Motor neuron (in vitro differentiated cells): ENCODE results near the gene PRSS21. TPM values are rescaled to one million over a fixed set of nuclear protein-coding genes. Genes with fewer than 3 reads are reported as not detected.

Source experiments
- ATAC-seq, 8 experiments: fragments of 200-7000 bp; cut with Tn5 transposase; replicated peaks in 6 of 8; 2 replicates each; pipeline ENCODE4 v1.8.0; 2021; ENCODE audit warnings: mild to moderate bottlenecking in 8 of 8, moderate library complexity in 8 of 8
- H3K27ac ChIP-seq, 2 donors: fragments of 250-450 bp; sonication (Bioruptor Pico); 2 replicates each; pipeline ENCODE4 v1.9.0; 2021; ENCODE audit warnings: antibody characterized with exemption in 2 of 2, mild to moderate bottlenecking in 2 of 2, moderate library complexity in 1 of 2
- H3K4me1 ChIP-seq, 2 donors: fragments of 250-450 bp; sonication (Bioruptor Pico); replicated peaks in 1 of 2; 2 replicates each; pipeline ENCODE4 v1.6.1; 2021; ENCODE audit warnings: antibody characterized with exemption in 2 of 2, mild to moderate bottlenecking in 2 of 2, moderate library complexity in 1 of 2
- H3K4me3 ChIP-seq, 5 donors: fragments of 250-450 bp; sonication (Bioruptor Pico); 2 replicates each; pipeline ENCODE4 v1.9.0; 2021; ENCODE audit warnings: antibody characterized with exemption in 5 of 5, mild to moderate bottlenecking in 5 of 5, moderate library complexity in 4 of 5
- WGBS, 10 experiments: fragments of 450-650 bp; shearing (Covaris generic); methylation state at CpG; one replicate each; pipeline ENCODE4 v1.0.0; 2022; 5-methylcytosine and 5-hydroxymethylcytosine counted together
- in situ Hi-C, 9 experiments: fragments of 400-800 bp; cut with MboI; loops; one replicate each; pipeline ENCODE4 v1.15.0; 2021; ENCODE audit warnings: low sequenced_read_pairs in 9 of 9, low pct_unique_long_range_greater_than_20kb in 2 of 9; ENCODE audit not compliant: unreplicated experiment in 9 of 9
- total RNA-seq, 8 experiments: library from RNA; unstranded; fragments of 300-600 nt; gene quantifications; 2 replicates each; pipeline versions ENCODE4 v1.2.3 to v1.2.4, GENCODE V29; 2022

PRSS21 gene, protein sequence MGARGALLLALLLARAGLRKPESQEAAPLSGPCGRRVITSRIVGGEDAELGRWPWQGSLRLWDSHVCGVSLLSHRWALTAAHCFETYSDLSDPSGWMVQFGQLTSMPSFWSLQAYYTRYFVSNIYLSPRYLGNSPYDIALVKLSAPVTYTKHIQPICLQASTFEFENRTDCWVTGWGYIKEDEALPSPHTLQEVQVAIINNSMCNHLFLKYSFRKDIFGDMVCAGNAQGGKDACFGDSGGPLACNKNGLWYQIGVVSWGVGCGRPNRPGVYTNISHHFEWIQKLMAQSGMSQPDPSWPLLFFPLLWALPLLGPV
- total RNA-seq, result 1 to 10 TPM in 2 of 8 experiments, not detected in 6; 1.5 to 1.8 TPM

DNA sequence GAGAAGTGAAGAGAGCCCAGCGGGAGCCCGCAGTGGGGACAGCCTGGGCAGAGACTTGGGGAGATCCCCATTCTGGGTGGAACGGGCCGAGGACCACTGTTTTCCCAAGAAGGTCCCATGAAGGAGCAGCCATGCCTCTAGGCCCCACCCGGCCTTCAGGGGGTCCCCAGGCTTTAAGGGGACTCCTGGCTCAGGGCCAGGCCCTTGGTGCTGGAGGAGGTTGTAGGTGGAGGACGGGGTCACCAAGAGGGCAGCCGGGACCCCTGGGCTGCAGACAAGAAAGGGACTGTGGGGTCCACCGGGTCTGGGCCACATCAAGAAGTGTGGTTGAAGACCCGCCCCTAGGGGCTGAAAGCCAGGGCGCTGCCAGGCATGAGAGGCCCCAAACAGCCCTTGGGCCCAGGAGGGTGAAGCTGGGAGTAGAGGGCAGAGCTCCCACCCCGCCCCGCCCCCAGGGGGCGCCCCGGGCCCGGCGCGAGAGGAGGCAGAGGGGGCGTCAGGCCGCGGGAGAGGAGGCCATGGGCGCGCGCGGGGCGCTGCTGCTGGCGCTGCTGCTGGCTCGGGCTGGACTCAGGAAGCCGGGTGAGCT, at the start of gene PRSS21:
TSS of gene PRSS21 (plus strand) at position 487 of the 589 bp plus-strand sequence. CDS start at position 519, 32 bp downstream.
- Histone ChIP-seq H3K27ac (no peak within 1 kb of the TSS), H3K4me1 (no peaks in the 10 kb centered on the region), H3K4me3 (no peak within 1 kb of the TSS)
- peak in 2 of 8 experiments; percentile 4 to 30 for ATAC-seq
- WGBS, 10 experiments, result 96 to 100% methylated on average over 1 to 5 of the region's 28 CpGs; no CpG with 5 or more reads in 8 of the 10 experiments
- in situ Hi-C loops, result no loop called here

DNA sequence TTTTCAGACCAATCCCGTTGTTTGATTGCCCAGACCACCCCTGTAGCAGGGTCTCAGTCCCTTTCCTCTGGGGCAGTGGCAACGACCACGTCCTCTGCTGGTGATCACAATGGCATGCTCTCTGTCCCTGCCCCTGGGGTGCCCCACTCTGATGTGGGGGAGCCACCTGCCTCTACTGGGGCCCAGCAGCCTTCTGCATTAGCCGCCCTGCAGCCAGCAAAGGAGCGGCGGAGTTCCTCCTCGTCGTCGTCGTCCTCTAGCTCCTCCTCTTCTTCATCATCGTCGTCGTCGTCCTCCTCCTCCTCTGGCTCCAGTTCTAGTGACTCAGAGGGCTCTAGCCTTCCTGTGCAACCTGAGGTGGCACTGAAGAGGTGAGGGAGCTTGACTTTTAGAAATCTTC, 49.1 kb upstream of the PRSS21 start:
- WGBS, 10 experiments, result 60 to 100% (median 100%) methylated on average over 1 to 3 of the region's 14 CpGs; no CpG with 5 or more reads in 7 of the 10 experiments

DNA sequence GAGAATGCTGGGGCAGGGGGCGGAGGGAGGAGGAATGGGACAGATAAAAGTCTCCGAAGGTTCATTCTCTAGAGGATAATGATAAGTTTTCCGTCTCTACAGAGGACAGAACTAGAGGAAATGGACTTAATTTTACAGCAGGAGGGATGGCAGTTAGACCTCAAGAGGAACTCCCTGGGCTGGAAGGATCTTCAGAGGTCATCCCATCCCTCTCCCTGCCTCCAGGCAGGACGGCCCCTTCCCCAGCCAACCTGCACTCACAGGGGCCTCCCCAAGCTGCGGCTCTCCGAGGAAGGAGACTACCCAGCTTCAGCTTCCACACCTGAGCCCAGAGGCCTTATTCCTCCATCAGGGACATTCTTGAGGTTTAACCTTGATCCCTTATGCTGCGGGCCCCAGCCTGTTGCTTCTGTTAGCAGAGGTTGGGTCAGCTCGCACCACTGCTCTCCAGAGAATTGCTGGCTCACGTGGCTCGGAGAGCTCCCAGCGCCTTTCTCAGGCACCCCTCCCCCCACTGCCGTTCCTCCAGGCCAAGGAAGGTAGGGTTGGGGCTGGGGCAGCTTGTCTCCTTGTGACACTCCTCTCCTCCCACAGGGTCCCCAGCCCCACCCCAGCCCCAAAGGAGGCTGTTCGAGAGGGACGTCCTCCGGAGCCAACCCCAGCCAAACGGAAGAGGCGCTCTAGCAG, 48.5 kb upstream of the PRSS21 start:
- no peak for ATAC-seq
- in situ Hi-C loops, result no loop called here
- Histone ChIP-seq H3K4me1 (no peaks in the 10 kb centered on the region), H3K27ac (no peak overlapping the region), H3K4me3 (no peak overlapping the region)
- WGBS, 10 experiments, result 76 to 100% (median 92%) methylated on average over 1 to 6 of the region's 17 CpGs; no CpG with 5 or more reads in 7 of the 10 experiments

More for the DNA sequence above, 49.1 kb upstream of the PRSS21 start:
- ATAC-seq, result no peak
- H3K27ac ChIP-seq, result no peak overlapping the region
- no peaks in the 10 kb centered on the region for H3K4me1 ChIP-seq
- in situ Hi-C loops, result no loop called here
- H3K4me3 ChIP-seq, result no peak overlapping the region

DNA sequence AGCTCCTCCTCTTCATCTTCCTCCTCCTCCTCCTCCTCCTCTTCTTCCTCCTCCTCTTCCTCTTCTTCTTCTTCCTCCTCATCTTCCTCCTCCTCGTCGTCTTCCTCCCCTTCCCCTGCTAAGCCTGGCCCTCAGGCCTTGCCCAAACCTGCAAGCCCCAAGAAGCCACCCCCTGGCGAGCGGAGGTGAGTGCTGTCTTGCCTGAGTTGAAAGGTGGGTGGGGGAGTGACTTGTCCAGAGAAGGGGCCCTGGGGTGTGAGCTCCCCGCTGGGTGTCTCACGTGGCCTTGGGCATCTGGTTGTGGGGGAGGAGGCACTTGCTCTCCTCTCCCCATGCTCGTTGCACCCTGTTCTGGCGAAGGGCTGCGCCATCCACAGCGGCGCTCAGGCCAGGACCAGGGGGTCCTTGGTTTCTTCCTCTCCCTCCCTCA, 47.9 kb upstream of the PRSS21 start:
- WGBS, 10 experiments, result 96 to 100% methylated on average over 1 to 4 of the region's 11 CpGs; no CpG with 5 or more reads in 8 of the 10 experiments
- peak in 1 of 8 experiments; percentile 1 for ATAC-seq
- Histone ChIP-seq H3K4me1 (no peaks in the 10 kb centered on the region), H3K27ac (no peak overlapping the region), H3K4me3 (no peak overlapping the region)
- in situ Hi-C loops, result no loop called here

DNA sequence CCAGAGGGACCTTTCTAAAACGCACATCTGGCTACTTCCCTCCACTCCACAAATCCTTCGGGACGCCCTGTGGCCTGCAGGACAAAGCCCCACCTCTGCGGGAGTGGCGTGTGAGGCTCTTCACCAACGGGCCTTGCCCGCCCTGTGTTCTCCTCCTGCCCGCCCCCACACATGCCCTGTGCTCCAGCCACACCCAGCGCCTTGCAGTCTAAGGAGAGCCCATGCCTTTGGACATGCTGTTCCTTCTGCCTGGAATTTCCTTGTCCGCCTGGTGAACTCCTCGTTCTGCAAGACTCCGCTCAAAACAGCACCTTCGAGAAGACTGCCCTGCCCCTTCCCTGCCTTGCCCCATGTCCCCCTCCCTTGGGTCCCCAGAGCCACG, 47.4 kb upstream of the PRSS21 start:
- peak; percentile 2 to 87 (median 14) for ATAC-seq
- Histone ChIP-seq H3K4me1 (no peaks in the 10 kb centered on the region), H3K27ac (no peak overlapping the region), H3K4me3 (no peak overlapping the region)
- in situ Hi-C loops, result no loop called here
- 85% methylated on average over 5 to 8 of the region's 14 CpGs; no CpG with 5 or more reads in 8 of the 10 experiments for WGBS, 10 experiments

DNA sequence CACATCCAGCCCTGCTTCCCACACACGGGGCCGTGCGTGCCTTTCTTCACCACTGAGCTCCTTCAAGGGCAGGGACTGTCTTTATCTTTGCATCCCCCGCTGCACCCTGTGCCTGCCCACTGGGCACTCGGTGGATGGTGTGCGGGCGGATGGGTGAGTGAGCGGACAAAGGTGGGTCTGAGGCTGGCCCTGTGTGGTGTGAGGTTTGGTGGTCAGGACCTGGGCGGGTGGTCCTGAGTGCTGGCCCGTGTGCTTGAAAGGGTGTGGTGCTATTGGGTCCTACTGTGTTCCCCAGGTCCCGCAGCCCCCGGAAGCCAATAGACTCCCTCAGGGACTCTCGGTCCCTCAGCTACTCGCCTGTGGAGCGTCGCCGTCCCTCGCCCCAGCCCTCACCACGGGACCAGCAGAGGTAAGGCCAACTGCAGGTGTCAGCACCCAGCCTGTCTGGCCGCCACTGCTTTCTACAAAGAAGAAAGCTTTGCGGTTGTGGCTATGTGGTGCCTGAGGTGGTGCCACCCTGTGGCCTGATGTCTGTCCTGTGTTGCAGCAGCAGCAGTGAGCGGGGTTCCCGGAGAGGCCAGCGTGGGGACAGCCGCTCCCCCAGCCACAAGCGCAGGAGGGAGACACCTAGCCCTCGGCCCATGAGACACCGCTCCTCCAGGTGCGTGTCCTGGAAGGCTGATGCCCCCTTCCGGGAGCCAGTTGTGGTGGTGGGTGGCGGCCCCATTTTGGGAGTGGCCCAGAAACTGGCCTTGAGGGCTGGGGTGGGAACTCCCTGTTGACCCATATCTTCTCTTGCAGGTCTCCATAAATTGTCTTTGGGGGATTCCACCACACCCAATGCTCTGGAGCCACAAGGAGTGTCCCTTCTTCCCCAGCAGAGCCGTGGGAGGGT, 46.7 kb upstream of the PRSS21 start:
- Histone ChIP-seq H3K4me3 (no peak overlapping the region), H3K4me1 (peaks cover 0 to under 1% of the 10 kb centered on the region in 2 donors), H3K27ac (no peak overlapping the region)
- ATAC-seq, result peak; percentile 2 to 15 (median 10)
- in situ Hi-C loops, result no loop called here
- 87 to 100% (median 96%) methylated on average over 1 to 6 of the region's 32 CpGs; no CpG with 5 or more reads in 7 of the 10 experiments for WGBS, 10 experiments

DNA sequence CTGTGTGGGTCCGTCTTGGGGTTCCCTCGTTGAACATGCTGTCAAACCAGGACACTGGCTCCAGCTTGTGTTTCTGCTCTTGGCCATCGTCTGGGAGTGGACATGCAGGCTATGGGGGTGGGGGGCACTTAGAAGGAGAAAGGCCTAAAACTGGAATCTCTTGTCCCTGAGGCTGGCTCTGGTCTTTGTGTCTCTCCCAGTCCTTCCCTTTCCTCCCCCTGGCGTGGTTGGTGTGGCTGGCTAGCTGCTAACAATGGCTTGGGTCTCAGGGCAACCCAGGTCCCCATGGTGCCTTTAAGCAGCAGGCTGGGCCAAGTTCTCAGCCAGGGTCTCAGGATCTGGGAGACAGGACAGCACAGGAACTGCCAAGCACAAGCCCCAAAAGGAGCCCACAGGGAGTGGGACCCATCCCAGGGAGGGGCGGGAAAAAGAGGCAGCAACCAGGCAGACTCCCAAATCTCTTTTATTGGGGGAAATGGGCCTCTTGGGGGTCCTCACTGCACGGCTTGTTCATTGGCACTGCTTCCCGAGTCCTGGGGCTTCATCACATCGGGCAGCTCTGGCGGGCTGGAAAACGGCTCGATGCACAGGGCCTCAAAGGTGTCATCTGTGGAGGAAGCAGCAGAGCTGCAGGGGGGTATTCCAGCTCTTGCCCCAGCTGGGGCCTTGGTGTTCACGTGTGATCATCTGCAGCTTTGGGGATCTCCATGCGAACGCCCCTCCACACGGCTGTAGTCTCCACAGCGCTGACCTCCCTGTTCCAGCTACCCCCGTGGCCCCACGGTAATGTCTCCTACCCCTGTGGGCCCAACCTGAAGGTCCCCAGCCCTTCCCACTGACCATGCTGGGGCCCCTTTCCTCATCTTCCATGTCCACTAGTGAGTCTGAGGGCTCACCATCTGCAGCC, 45.3 kb upstream of the PRSS21 start:
- ATAC-seq, result no peak
- in situ Hi-C loops, result no loop called here
- 46 to 80% (median 68%) methylated on average over 1 to 4 of the region's 18 CpGs; no CpG with 5 or more reads in 2 of the 10 experiments for WGBS, 10 experiments
- Histone ChIP-seq H3K27ac (no peak overlapping the region), H3K4me3 (no peak overlapping the region), H3K4me1 (peaks cover 4 to 9% of the 10 kb centered on the region in 2 donors)

DNA sequence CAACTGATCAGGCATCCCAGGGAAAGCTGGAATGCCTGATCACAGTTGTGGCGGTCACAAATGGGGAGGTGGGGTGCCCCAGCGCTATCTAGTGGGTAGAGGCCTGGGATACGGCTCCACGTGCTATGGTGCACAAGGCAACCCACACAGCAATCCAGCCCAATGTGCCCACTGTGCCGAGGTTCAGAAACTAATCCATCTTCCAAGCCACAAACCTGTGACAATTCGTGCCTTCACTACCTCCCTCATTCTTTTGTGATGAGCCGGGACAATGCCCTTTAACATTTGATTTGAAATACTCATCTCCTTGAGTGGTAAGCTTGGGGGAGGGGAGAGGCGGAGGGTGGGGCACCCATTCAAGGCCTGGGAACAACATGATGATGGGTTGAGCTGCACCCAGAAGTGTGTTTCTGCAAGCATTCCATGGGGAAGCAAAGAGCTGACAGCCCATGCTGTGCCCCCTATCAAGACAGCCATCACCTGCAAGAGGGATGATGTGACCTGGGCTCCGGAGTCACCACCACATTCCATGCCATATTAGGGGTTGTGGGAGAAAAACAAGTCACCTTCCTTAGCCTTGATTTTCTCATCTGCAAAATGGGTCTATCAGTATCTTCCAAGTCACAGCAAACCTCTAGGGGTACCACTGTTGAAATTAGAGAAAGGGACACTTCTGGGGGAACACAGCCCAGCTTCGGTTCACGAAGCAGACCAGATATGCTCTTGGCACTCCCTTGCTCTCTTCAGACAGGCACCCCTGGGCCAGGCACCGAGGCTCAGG, 43.7 kb upstream of the PRSS21 start:
- Histone ChIP-seq H3K4me1 (peaks cover 6 to 10% of the 10 kb centered on the region in 2 donors), H3K4me3 (no peak overlapping the region), H3K27ac (no peak overlapping the region)
- in situ Hi-C loops, result no loop called here
- ATAC-seq, result no peak
- 22 to 100% (median 80%) methylated on average over 1 to 9 of the region's 12 CpGs; no CpG with 5 or more reads in 2 of the 10 experiments for WGBS, 10 experiments

DNA sequence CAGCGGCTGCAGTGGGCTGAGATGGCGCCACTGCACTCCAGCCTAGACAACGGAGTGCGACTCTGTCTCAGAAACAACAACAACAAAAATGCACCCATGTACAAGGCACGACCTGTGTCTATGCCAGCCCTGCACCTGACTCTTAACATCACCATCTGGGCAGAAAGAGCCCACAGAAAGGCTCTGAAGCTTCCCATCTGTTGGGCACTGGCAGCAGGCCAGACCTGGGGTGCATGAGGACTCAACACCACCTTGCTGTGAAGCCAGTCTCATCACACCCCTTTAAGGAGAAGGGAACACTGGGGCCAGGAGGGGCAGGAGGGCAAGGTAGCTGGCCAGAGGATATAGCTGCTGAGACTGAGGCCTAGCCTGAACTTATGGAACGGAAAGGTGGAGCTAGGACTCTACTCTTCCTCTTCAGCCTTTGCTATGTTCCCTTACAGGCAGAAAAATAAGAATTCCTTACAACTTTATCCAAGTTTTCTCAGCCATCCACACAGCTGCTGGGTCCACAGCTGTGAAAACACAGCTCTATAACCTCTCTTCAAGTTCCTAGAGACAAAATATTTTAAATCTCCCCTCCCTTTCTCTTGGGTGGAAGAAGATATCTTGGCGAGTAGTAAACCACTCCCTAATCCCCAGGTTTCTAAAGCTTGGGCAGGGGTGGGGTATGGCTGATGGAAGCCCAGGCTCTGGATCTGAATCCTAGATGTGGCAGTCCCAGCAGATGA, 42.7 kb upstream of the PRSS21 start:
- Histone ChIP-seq H3K4me1 (peaks cover 10 to 14% of the 10 kb centered on the region in 2 donors), H3K27ac (no peak overlapping the region), H3K4me3 (no peak overlapping the region)
- no peak for ATAC-seq
- 67 to 90% (median 84%) methylated on average over 1 to 3 of the region's 7 CpGs; no CpG with 5 or more reads in 6 of the 10 experiments for WGBS, 10 experiments
- in situ Hi-C loops, result no loop called here

DNA sequence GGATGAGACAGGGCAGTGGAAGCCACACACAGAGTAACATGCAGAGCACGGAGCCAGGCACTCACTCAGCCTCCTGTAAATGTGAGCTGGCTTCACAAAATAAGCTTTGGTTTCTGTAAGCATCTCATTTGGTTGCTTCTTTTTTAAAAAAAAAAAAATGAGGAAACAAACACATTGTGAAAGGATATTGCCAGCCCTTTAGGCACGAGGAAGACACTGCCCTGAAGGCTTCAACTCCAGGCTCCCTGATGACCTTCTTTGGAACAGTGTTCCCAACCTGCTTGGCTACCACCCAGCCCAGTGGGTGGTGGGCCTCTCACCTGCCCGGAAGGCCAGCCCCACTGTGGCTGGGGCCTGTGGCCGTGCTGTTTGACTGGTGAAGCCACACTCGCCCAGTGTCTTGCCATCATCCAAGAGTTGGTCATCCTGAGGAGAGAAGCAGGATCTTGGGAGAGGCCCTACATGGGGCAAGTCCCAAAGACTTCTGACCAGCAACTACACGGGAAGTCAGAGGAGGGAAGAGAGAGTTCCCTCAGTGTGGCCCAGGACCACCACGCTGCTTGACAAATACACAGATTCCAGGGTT, 41.8 kb upstream of the PRSS21 start:
- H3K27ac ChIP-seq, result no peak overlapping the region
- peak overlapping the region in 2 of 5 donors; percentile 93 to 94 for H3K4me3 ChIP-seq
- in situ Hi-C loops, result no loop called here
- WGBS, 10 experiments, result 40 to 95% (median 88%) methylated on average over 1 to 5 of the region's 7 CpGs; no CpG with 5 or more reads in 3 of the 10 experiments
- no peak for ATAC-seq
- H3K4me1 ChIP-seq, result peaks cover 10 to 14% of the 10 kb centered on the region in 2 donors
